Middle frontal gyrus (tissue), 1 donor: ENCODE data around the gene CORIN.
"Not testable (repeated sequence)": the region's sequence is repeated elsewhere in the genome, so short reads cannot be mapped to it uniquely, and the experiment has no call there.

Source experiments
- DNase-seq: peaks from one replicate; pipeline ENCODE4 v3.0.0-alpha.2; 2015; ENCODE audit warnings: low spot score; ENCODE audit errors: extremely low spot score

The CORIN gene

GRCh38 chr4:47567511-47567910, 270.4 kb downstream of the CORIN start:
- no peak for DNase-seq

GRCh38 chr4:47566969-47567368, 270.9 kb downstream of the CORIN start:
- no peak for DNase-seq

GRCh38 chr4:47566566-47566965, 271.3 kb downstream of the CORIN start:
- no peak for DNase-seq

GRCh38 chr4:47562297-47562696, 275.6 kb downstream of the CORIN start:
- no peak for DNase-seq

GRCh38 chr4:47561331-47561730, 276.5 kb downstream of the CORIN start:
- no peak for DNase-seq

GRCh38 chr4:47560682-47561081, 277.2 kb downstream of the CORIN start:
- DNase-seq: no peak

- DNase-seq: no peak
Observed at GRCh38 chr4:47557255-47557654, 280.6 kb downstream of the CORIN start.

GRCh38 chr4:47555920-47556319, 281.9 kb downstream of the CORIN start:
- DNase-seq: not testable (repeated sequence)

GRCh38 chr4:47553329-47554125, 284.3 kb downstream of the CORIN start:
- DNase-seq: no peak

GRCh38 chr4:47551682-47552081, 286.2 kb downstream of the CORIN start:
- no peak for DNase-seq

GRCh38 chr4:47550899-47551548, 286.8 kb downstream of the CORIN start:
- no peak for DNase-seq

GRCh38 chr4:47550357-47550756, 287.5 kb downstream of the CORIN start:
- DNase-seq: not testable (repeated sequence)
